ENCODE measurements around the gene GPHA2.
A peak's percentile ranks its signal among the peaks of the same experiment; 100 is the strongest.

GPHA2 gene

DNA sequence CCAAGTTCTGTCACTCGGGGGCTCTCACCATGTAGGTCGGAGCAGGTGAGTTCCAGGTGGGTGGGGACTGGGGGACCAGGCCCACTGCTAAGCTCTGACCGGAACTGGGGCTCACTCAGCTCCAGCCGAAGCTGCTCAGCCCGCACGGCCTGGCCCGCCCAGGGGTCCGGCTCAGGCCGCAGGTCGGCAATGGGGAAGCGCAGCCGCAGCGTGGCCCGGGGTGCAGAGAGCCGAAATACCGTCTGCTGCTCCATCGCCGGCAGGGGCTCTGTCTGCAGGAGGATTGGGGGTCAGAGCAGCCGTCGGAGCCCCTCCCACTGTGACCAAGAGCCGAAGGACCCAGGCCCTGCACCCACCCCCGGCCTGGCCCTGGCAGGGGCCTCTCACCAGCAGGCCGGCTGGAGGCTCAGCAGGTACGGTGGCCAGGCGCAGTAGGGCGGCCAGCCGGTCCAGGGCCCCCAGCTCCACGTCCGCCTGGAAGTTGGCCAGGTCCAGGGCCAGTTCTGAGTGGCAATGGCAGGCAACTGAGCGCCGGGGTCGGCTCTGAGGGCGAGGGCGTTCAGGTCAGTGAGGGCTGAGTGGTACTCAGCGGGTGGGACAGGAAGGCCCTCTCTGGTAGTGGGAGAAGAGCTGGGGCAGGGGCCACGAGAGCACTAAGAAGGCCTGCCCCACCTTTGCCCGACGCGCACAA is 25.9 kb downstream of the GPHA2 start:
- DNase-seq (ENCODE audit: low read depth), result no peak

DNA sequence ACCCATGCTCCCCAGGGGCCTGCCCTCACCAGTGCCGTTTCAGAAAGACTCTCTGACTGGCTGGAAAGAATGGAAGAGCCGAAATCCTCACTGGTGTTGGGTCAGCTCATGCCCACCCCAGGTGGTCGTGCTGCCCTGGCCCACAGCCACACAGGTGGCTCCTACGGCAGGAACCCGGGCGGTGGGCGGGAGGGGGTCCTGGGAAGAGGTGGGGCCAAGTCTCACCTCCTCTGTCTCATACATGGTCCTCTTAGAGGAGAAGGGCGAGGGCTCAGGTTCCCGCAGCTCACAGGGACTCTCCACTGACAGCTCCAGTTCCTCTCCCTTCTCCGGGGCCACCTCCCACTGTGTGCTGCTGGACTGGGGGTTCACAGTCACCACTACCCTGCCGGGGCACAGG is 26.9 kb downstream of the GPHA2 start:
- DNase-seq (ENCODE audit: low read depth), result no peak

GRCh38 chr11:64906314-64906635 is 29.4 kb downstream of the GPHA2 start:
- no peak for DNase-seq (ENCODE audit: low read depth)

- no peak for DNase-seq (ENCODE audit: low read depth)
Measured at GRCh38 chr11:64905516-64906313, 30.0 kb downstream of the GPHA2 start.

DNA sequence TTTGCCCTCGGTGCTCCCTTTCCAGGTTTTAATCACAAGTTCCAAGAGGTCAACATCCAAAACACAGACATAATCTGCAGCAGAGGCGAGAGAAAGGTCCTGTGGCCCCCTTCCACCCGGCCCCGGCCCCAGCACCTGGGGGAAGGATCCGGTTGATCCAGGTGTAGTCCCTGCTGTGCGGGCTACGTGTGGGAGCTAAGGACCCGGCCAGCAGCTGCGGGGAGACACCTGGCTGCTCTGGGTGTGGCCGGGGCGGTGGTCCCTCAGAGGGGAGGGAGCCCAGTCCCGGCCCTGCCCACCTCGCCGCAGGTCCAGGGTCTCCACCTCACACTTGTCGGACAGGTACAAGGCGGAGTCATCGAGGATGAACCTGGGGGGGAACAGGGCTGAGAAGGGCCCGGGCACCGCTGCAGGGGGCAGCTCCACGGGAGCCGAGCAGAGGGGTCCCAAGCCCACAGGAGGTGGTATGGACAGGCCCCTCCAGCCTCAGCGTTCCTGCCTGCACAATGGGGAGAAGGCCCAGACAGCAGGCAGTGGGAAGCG is 32.3 kb downstream of the GPHA2 start:
- no peak for DNase-seq (ENCODE audit: low read depth)

- no peak for DNase-seq (ENCODE audit: low read depth)
Measured at GRCh38 chr11:64902102-64902900, 33.4 kb downstream of the GPHA2 start.

DNA sequence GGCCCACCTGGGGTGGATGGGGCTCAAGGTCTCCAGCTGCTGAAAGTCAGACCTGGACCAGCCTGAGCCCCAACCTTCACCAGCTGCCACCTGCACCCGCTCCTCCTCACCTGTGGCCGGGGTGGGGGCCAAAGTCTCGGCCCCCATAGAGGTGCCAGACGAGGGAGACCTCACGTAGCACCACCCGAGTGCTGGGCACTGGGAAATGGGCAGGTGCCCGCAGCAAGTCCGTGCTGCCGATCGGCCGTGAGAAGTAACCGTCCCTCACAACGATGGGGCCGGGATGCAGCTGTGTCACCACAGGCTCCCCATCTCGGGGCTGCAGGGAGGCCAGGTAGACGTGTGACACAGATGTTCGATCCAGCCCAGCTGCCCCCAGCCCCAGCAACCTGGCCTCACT is 34.9 kb downstream of the GPHA2 start:
- DNase-seq (ENCODE audit: low read depth), result no peak

DNA sequence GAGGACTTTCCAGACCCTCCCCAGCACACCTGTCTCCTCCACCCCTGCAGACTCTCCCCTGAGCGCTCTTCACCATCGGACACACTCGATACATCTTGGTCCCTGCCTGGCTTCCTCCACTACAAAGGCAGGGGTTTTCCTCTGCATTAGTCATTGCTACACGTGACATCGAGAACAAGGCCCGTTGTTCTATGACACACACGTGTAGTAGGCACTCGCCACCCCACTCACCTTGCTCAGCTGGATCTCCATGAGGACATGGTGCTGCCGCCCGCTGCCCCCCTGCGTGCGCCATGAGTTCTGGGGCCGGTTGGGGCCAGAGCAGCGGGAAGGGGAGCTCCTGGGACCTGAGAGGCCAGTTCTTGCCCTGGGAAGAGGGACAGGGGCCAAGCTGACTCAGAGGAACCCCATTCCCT is 35.4 kb downstream of the GPHA2 start:
- peak; percentile 83 for DNase-seq (ENCODE audit: low read depth)

GRCh38 chr11:64898541-64898940 is 37.2 kb downstream of the GPHA2 start:
- DNase-seq (ENCODE audit: low read depth), result no peak

- no peak for DNase-seq (ENCODE audit: low read depth)
Measured at GRCh38 chr11:64898076-64898445, 37.6 kb downstream of the GPHA2 start.

GRCh38 chr11:64897381-64898075 is 38.2 kb downstream of the GPHA2 start:
- DNase-seq (ENCODE audit: low read depth), result no peak

GRCh38 chr11:64896448-64897022 is 39.2 kb downstream of the GPHA2 start:
- DNase-seq (ENCODE audit: low read depth), result no peak

DNA sequence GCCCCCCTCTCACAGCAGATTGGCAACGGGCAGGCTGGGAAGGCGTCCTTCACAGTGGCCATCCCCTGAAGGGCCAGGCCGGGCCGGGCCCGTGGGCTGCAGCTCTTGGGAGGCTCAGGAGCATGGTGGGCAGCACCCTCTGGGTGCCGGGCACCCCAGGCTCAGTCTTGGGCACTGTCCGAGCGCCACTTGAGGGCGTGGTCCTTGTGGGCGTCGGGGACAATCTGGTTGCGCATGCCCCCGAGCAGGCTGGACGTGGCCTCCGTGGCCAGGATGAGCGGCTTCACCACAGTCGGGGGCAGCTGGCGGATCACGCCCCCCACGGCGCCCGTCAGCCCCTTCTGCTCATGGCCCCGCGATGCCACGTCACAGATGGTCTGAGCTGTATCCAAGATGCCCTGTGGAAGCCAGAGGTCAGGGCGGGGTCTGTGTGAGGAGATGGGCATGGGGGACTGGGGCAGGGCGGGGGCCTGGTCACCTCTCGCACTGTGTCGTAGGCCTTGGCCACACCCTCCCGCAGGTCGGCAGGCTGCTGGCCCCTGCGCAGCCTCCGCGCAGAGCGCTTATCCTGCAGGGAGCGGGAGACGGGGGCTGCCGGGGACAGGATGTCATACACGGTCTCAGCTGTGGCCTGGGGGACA is 40.8 kb downstream of the GPHA2 start:
- no peak for DNase-seq (ENCODE audit: low read depth)

- peak; percentile 67 for DNase-seq (ENCODE audit: low read depth)
Measured at GRCh38 chr11:64894070-64894811, 41.5 kb downstream of the GPHA2 start.

DNA sequence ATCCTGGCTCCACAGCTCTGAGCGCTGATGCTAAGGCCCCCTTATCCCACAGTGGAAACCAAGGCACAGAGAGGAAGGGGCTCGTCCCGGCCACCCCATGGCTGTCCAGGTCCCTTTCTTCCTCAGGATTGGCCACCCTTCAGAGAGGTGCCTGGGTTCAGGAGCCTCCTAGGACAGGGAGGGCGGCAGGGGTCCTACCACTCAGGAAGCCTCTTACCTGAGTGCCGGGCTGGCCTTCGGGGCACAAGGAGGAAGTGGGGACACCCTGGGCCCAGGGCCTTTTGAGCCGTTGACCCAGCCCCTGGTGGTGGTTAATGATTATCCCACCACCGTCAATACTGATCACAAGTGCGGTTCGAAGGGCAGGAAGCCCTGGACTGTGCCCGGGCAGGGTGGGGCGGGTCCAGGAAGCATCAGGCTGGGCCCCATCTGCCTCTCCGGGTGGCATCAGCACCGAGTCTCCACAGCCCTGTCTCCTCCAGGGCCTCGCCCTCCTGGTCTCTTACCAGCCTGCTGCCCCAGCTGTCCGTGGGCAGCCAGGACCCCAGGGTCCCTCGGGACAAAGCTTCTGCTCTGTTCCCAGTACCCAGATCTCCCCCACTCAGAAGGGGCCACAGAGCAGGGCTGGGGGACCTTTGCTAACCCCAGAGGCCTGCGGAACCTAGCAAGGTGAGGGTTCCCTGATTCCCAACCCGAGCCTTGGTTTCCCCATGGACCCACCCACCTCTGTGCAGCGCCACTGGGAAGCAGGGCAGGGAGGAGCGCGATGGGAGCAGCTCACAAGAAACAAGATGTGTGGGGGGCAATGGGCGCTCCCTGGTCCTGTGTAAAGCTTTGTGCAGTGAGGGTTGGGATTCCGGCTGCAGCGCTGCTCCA is 42.3 kb downstream of the GPHA2 start:
- DNase-seq (ENCODE audit: low read depth), result no peak

- no peak for DNase-seq (ENCODE audit: low read depth)
Measured at GRCh38 chr11:64892838-64893193, 42.9 kb downstream of the GPHA2 start.

DNA sequence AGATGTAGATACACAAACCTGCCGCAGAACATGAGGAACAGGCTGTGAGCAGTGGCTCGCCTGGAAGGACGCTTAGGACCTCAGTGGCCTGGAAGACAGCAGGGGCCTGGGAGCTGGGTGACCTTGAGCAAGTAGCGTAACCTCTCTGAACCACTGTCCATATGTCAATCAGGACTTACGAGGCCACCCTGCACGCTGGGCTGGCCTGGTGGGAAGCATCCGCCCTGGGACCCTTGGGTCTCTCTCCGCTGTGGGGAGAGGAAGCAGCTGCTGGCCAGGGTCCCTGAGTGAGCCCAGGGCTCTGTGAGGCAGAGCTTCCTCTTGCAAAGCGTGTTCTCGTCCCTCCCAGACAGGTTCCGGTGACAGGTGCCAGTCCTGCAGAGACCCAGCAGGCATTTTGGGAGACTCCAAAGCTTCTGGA is 43.3 kb downstream of the GPHA2 start:
- DNase-seq (ENCODE audit: low read depth), result no peak

DNA sequence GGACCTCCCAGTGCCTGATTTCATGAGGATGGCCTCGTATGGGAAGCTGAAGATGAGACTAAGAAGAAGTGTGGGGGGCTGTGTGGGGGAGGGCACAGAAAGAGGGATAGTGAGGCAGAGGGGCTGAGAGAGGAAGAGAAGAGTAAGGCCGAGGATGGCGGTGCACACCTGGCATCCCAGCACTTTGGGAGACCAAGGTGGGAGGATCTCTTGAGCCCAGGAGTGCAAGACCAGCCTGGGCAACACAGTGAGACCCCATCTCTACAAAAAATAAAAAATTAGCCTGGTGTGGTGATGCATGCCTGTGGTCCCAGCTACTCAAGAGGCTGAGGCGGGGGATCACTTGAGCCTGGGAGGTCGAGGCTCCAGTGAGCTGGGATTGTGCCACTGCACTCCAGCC is 43.8 kb downstream of the GPHA2 start:
- no peak for DNase-seq (ENCODE audit: low read depth)

- DNase-seq (ENCODE audit: low read depth), result no peak
Measured at GRCh38 chr11:64891215-64891848, 44.4 kb downstream of the GPHA2 start.
